Measurements from ENCODE around the gene FOSL2.

The FOSL2 gene

DNA sequence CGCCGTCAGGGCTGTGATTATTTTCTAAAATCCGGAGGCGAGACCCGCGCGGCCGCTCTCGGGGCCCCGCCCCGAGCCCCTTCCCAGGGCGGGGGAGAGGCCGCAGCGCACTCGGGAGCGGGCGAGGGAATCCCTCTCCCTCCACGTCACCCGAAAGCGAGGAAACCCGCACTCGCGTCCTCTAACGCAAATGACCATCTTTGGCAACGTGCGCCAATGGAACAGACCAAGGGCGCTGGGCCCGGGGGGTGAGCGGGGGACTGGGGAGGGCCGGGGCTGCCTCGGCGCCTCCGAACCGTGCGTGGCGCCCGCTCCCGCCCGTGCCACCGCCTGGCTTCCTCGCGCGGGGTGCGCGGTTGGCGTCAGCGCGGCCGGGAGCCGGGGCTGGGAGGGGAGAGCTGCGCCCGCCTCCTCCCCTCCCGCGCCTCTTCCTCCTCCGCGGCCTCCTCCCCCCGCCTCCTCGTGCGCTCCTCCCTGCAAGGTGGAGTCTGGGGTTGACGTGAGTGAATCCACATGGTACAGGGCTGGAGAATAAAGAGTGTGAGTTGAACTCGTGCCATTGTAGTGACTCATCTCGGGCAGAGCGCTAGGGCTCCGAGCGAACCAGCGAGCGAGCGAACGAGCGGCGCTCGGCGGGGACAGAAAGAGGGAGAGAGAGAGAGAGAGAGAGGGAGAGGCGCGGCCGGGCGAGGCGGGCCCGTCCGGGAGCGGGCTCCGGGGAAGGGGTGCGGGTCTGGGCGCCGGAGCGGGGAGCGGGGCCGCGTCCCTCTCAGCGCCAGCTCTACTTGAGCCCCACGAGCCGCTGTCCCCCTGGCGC is at the start of gene FOSL2:
Gene FOSL2, plus strand, starts transcription at position 562 of the 817 bp plus-strand sequence. CDS start 863 bp downstream, outside the sequence.
- Mint-ChIP-seq H3K27me3 (peaks cover 12% of the 10 kb centered on the region), H3K9me3 (no peaks in the 10 kb centered on the region), H3K4me1 (ENCODE audit: low read depth) (peaks cover 22% of the 10 kb centered on the region), H3K36me3 (ENCODE audit: low read depth) (no peaks in the 10 kb centered on the region), H3K27ac (no peak within 1 kb of the TSS), H3K4me3 (peak within 1 kb of the TSS; percentile 82)
- intact Hi-C loops (cut with micrococcal nuclease), result loop anchor here (5.0 kb wide), 2 partner anchors 50 to 500 kb away; partner anchors contain the start of genes BABAM2 and RBKS

DNA sequence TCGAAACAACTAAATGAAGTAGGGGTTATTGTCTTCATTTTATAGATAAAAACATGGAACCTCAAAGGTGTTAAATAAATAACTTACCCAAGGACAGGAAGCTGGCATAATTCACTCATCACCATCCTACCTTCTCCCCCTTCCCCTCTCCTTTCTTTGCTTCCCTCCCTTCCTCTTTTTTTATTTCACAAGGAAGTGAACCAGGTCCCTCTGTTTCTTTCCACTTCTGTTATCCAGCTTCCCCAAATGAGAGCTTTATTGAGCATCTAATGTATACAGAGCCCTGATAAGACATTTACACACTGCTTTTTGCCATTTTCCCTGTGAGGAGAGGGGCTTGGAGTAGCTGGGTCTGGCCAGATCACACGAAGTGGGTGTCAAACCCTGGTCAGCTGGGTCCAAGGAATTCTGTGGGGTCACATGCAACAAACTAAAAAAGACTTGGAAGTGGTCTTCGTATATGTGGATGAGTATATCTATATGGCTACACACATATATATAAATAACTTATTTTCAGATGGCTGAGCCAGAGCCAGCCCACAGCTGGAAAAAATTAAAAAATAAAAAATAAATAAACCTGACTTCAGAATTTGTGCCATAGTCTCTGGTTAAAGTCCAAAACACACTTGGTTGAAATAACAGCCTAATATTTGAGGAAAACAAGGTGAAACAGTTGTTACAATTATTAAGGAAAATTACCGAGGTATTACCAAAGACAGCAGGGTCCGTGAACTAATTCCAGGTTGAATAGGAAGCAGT is 49.3 kb upstream of the FOSL2 start:
- H3K27ac Mint-ChIP-seq, result peak overlapping the region; percentile 54
- H3K9me3 Mint-ChIP-seq, result no peaks in the 10 kb centered on the region
- H3K36me3 Mint-ChIP-seq (ENCODE audit: low read depth), result peaks cover 11% of the 10 kb centered on the region
- H3K4me3 Mint-ChIP-seq, result no peak overlapping the region
- H3K4me1 Mint-ChIP-seq (ENCODE audit: low read depth), result peaks cover 52% of the 10 kb centered on the region
- peaks cover 10% of the 10 kb centered on the region for H3K27me3 Mint-ChIP-seq
- intact Hi-C loops (cut with micrococcal nuclease), result loop anchor here (2.0 to 5.0 kb wide), 3 partner anchors 15 to 49 kb away; partner anchors contain the start of gene FOSL2

DNA sequence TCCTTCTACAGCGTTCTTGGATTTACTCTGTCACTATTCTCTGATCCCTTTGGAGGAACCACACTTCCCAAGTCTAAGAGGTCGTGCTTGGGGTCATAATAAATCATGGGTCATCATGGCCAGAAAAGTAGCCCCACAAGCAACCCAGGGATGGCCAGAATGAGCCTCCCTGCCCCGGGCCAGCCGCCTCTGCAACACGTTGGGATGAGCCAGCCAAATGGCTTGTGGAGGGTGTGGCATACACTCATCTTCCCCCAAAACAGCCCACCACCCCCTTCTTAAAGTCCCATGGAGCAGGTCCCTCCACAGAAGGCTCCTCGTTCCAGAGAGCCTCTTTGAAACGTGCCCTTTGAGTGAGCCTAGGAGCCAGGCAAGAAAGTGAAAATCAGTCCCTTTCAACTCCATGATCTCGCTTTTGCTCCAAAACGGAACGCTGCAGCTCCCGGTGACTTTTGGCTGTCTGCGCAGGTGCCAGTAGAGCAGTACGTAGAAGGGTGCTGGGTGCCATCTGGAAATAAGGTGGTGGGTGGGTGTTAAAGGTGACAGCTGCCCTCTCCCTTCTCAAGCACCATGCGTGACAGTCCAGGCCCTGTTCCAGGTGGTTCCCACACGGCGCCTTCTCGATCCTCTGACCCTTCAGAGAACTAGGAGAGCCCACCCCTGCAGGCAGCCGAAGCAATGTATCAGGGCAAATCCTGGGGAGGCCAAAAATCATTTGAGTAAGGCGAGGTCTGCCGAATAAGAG is 48.5 kb upstream of the FOSL2 start:
- intact Hi-C loops (cut with micrococcal nuclease), result loop anchor here (2.0 to 5.0 kb wide), 3 partner anchors 15 to 48 kb away; partner anchors contain the start of gene FOSL2
- Mint-ChIP-seq H3K27me3 (peaks cover 11% of the 10 kb centered on the region), H3K9me3 (no peaks in the 10 kb centered on the region), H3K27ac (no peak overlapping the region), H3K4me1 (ENCODE audit: low read depth) (peaks cover 53% of the 10 kb centered on the region), H3K36me3 (ENCODE audit: low read depth) (peaks cover 3% of the 10 kb centered on the region), H3K4me3 (no peak overlapping the region)

DNA sequence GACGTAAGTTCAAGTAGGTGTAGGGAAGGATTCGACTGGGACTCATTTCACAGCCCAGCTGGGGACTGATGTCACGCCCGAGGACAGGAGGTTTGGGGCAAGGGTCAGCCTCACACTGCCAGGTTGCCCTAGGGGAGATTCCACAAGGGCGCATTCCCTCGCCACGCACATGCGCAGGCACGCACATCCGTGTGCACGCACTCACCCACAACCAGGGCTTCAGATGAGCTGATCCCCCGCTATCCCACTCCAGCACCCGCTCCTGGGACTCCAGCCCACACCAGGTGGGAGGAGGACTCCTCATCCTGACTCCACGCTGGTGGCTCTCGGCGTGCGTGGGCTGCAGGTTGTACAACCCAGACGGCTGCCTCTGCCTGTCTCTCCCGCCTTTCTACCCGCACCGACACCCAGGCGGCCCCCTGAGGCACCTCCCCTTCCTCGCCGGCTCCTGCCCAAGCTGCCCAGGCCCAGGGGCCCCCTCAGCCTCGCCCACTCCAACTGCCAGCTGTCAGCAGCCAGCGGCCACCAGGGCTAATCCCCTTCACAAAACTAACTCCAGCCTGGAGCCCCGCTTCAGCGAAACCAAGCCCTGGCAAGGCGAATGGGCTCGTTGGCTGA is 47.8 kb upstream of the FOSL2 start:
- H3K27me3 Mint-ChIP-seq, result peaks cover 14% of the 10 kb centered on the region
- peak overlapping the region; percentile 16 for H3K27ac Mint-ChIP-seq
- intact Hi-C loops (cut with micrococcal nuclease), result loop anchor here (5.0 kb wide), 2 partner anchors 32 to 47 kb away; partner anchors contain the start of gene FOSL2
- H3K4me1 Mint-ChIP-seq (ENCODE audit: low read depth), result peaks cover 52% of the 10 kb centered on the region
- no peaks in the 10 kb centered on the region for H3K36me3 Mint-ChIP-seq (ENCODE audit: low read depth)
- no peak overlapping the region for H3K4me3 Mint-ChIP-seq
- no peaks in the 10 kb centered on the region for H3K9me3 Mint-ChIP-seq

DNA sequence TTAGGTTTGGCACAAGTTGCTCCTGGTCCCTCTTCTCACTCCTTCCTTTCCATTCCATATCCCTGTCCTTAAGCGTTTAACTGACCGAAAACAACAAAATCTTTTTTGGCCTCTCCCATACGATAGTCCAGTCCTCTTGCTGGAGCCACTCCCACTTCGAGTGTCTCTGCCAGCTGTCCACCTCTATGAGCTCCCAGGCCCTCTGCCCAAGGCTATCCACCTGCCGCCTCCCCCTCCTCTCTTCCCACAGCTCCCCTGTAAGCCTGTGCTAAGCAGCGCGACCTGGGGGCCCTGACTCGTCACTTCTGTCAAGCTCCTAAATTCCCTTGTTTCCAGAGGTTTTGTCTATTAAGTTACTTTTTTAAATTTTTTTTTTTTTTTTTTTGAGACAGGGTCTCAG is 47.0 kb upstream of the FOSL2 start:
- Mint-ChIP-seq H3K36me3 (ENCODE audit: low read depth) (no peaks in the 10 kb centered on the region), H3K4me1 (ENCODE audit: low read depth) (peaks cover 45% of the 10 kb centered on the region), H3K4me3 (no peak overlapping the region), H3K9me3 (no peaks in the 10 kb centered on the region), H3K27ac (peak overlapping the region; percentile 16), H3K27me3 (peaks cover 14% of the 10 kb centered on the region)
- intact Hi-C loops (cut with micrococcal nuclease), result no loop called here

DNA sequence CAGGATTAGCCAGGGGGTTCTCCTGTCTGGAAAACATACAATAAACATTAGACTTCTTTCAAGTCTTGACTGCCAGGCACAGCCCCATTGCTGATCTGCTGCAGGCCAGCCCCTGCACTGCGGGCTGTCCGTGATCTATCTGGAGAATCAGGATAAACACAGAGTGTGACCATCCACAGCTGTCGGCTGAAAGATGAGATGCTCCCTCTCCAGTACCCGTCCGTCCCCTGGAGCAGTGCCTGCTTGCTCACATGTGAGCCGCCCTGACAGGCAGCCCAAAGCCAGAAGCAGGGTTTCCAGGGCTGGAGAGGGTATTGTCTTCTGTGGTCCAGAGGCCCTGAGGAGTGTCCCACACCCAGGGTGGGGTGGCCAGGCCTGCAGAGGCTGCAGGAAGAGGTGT is 46.1 kb upstream of the FOSL2 start:
- H3K36me3 Mint-ChIP-seq (ENCODE audit: low read depth), result no peaks in the 10 kb centered on the region
- intact Hi-C loops (cut with micrococcal nuclease), result no loop called here
- H3K4me3 Mint-ChIP-seq, result no peak overlapping the region
- H3K9me3 Mint-ChIP-seq, result no peaks in the 10 kb centered on the region
- no peak overlapping the region for H3K27ac Mint-ChIP-seq
- H3K4me1 Mint-ChIP-seq (ENCODE audit: low read depth), result peaks cover 40% of the 10 kb centered on the region
- H3K27me3 Mint-ChIP-seq, result peaks cover 14% of the 10 kb centered on the region

DNA sequence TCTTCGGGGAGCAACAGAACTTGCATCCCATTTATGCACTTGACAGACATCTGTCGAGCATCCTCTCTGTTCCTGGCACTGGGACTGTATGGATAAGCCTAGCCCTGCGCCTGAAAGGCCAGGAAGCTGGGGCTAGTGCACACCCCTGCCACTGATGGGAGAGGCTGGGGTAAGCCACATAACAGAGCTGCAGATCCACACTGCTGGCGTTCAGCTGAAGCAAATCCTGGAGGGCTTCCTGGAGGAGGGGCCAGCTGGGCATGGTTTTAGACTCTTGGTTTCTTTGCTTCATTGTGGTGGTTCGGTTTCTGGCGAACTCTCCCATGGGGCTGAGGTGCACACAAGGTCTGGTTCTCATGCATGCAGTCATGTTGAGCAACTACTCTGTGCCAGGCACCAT is 45.5 kb upstream of the FOSL2 start:
- intact Hi-C loops (cut with micrococcal nuclease), result no loop called here
- H3K9me3 Mint-ChIP-seq, result no peaks in the 10 kb centered on the region
- no peak overlapping the region for H3K27ac Mint-ChIP-seq
- H3K4me3 Mint-ChIP-seq, result no peak overlapping the region
- H3K27me3 Mint-ChIP-seq, result peaks cover 14% of the 10 kb centered on the region
- peaks cover 34% of the 10 kb centered on the region for H3K4me1 Mint-ChIP-seq (ENCODE audit: low read depth)
- H3K36me3 Mint-ChIP-seq (ENCODE audit: low read depth), result no peaks in the 10 kb centered on the region

DNA sequence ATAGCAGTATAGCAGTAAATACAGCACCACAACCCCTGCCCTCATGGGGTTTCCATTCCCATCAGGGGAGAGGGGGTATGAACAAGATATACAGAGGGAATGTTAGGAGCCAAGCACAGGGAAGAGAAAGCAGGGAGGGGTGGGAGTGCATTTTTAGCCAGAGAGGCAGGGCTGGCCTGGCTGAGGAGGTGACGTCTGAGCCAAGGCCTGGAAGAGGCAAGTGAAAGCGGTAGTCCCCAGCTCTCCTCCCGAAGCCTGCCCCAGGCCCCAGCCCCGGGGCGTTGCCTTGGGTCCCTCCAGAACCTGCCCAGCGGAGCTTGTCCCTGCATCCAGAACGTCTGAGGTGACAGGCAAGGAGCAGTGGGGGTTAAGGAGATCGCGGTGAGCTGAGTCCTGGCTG is 45.1 kb upstream of the FOSL2 start:
- intact Hi-C loops (cut with micrococcal nuclease), result no loop called here
- no peak overlapping the region for H3K4me3 Mint-ChIP-seq
- H3K27me3 Mint-ChIP-seq, result peaks cover 15% of the 10 kb centered on the region
- no peak overlapping the region for H3K27ac Mint-ChIP-seq
- no peaks in the 10 kb centered on the region for H3K9me3 Mint-ChIP-seq
- H3K36me3 Mint-ChIP-seq (ENCODE audit: low read depth), result no peaks in the 10 kb centered on the region
- H3K4me1 Mint-ChIP-seq (ENCODE audit: low read depth), result peaks cover 30% of the 10 kb centered on the region

DNA sequence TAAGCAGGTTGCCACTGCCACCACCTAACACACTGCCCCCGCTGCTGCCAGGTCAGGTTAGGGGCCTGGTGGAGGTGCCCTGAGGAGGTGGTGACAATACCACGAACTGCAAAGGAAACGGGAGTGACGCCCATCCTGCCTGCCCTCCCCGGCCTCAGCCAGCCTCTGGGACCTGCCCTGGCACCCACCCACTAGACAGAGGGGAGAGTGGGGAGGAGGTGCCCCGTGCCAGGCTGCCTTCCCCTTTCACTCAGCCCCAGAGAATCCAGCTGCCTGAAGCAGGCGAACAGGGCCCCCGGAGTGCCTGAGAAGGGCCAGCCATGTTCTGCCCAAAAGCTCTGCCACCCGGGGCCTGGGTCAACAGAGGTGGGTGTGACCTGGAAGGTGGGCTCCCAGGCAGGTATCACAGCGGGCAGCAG is 44.5 kb upstream of the FOSL2 start:
- Mint-ChIP-seq H3K4me3 (no peak overlapping the region), H3K27ac (no peak overlapping the region), H3K9me3 (no peaks in the 10 kb centered on the region), H3K27me3 (peaks cover 18% of the 10 kb centered on the region), H3K4me1 (ENCODE audit: low read depth) (peaks cover 24% of the 10 kb centered on the region), H3K36me3 (ENCODE audit: low read depth) (no peaks in the 10 kb centered on the region)
- intact Hi-C loops (cut with micrococcal nuclease), result no loop called here

DNA sequence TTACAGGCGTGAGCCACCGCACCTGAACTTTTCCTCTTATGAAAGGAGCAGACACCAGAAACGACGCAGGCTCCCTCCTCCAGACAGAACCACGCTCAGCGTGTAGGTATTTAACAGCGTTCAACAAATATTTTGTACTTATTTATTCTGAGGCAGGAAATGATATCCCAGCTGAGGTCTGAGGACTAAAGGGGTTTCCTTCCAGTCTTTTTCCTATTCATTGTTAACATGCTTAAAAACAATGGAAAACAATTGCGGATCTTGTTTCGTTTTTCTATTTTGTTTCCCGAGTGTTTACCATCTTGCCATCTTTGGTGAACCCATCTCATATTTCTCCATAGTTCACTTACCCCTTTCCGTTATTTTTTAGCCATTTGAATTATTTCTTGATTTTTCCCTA is 43.7 kb upstream of the FOSL2 start:
- H3K36me3 Mint-ChIP-seq (ENCODE audit: low read depth), result no peaks in the 10 kb centered on the region
- no peak overlapping the region for H3K27ac Mint-ChIP-seq
- no peak overlapping the region for H3K4me3 Mint-ChIP-seq
- intact Hi-C loops (cut with micrococcal nuclease), result no loop called here
- peaks cover 18% of the 10 kb centered on the region for H3K4me1 Mint-ChIP-seq (ENCODE audit: low read depth)
- H3K9me3 Mint-ChIP-seq, result no peaks in the 10 kb centered on the region
- peaks cover 18% of the 10 kb centered on the region for H3K27me3 Mint-ChIP-seq

DNA sequence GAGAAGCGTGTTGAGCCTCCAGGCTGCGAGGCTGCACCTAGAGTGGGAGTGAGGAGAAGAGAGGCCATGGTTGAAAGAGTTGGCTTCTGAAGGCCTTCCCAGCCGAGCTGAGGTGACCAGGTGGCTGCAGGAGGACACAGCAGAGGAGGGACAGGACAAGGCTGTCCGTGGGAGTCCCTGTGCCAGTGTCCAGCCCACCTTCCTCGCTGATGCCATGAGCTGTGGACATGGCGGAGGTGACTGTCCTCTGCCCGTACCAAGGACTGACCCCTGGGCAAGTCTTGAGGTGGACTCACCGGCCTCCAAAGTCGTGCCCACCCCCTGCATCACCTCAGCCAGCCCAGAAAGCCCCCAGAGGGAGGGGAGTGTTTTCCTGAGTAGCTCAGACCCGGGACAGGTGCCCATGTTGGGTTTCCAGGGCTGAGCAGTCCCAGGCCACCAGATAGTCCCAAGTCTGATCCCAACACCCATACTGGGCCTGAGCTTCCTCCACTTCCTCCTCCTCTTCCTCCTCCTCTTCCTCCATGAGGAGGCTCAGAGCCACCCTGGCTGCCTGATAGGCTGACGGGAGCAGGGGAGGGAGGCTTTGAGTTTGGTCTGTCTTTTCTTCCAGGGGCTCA is 43.0 kb upstream of the FOSL2 start:
- Mint-ChIP-seq H3K36me3 (ENCODE audit: low read depth) (no peaks in the 10 kb centered on the region), H3K4me1 (ENCODE audit: low read depth) (peaks cover 12% of the 10 kb centered on the region), H3K4me3 (no peak overlapping the region), H3K9me3 (no peaks in the 10 kb centered on the region), H3K27ac (no peak overlapping the region), H3K27me3 (peaks cover 18% of the 10 kb centered on the region)
- intact Hi-C loops (cut with micrococcal nuclease), result no loop called here

DNA sequence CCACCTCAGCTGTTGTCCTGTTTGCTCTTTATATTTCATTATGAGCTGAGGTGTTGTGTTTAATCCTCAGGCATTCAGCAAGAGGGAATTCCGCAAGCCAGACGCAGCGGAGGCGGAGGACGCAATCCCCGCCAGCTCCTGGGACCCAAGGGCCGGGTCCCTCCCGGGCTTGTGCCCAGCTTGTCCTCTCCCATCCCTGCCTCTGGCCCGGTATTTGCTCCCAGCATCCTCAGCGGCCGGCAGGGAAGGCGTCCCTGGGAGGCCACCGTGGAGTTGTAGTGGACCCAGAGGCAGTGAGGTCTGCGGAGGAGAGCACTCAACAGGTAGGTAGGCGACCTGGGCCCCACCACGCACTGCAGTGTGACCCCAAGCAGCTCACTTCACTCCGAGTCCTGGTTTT is 42.5 kb upstream of the FOSL2 start:
- Mint-ChIP-seq H3K4me3 (no peak overlapping the region), H3K27me3 (peaks cover 21% of the 10 kb centered on the region), H3K4me1 (ENCODE audit: low read depth) (peaks cover 14% of the 10 kb centered on the region), H3K27ac (no peak overlapping the region), H3K36me3 (ENCODE audit: low read depth) (no peaks in the 10 kb centered on the region), H3K9me3 (no peaks in the 10 kb centered on the region)
- intact Hi-C loops (cut with micrococcal nuclease), result no loop called here

DNA sequence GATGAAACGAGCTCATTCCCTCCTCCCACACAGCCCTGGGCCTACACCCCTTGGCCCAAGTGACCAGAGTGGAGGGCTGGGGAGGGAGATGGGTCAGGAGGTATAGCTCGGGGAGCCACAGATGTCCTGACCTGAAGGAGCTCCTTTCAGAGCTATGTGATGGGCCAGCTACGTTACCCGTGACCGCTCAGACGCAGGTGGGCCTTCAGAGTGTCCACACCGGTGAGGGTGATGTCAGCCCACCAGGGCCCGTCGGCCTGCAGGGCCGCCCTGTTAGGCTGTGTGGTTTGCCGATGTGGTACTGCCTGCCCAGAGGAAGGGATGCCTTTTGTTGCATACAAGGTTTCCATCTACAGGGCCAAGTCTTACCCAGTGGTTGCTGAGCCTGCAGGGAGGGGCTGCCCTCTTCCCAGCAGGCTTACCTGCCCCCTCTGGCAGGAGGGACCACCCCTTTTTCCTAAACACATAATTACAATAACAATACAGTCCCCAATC is 41.8 kb upstream of the FOSL2 start:
- Mint-ChIP-seq H3K4me3 (no peak overlapping the region), H3K9me3 (no peaks in the 10 kb centered on the region), H3K36me3 (ENCODE audit: low read depth) (no peaks in the 10 kb centered on the region), H3K4me1 (ENCODE audit: low read depth) (peaks cover 18% of the 10 kb centered on the region), H3K27ac (no peak overlapping the region), H3K27me3 (peaks cover 20% of the 10 kb centered on the region)
- intact Hi-C loops (cut with micrococcal nuclease), result no loop called here

Measured in dendritic cell treated with granulocyte-macrophage colony-stimulating factor and Interleukin-4, amounts not matched to agents 40 ng/mL and 50 ng/mL, for 4 days (primary cell).